H1 (cell line): ENCODE results near the gene RPS6KA4. TPM values are rescaled to one million over a fixed set of nuclear protein-coding genes. Genes with fewer than 3 reads are reported as not detected.
"Not testable (repeated sequence)": the region's sequence is repeated elsewhere in the genome, so short reads cannot be mapped to it uniquely, and the experiment has no call there.

Experiments used
- CTCF ChIA-PET: fragments of 300-600 bp; sonication (Branson Sonifier 250); formaldehyde crosslinking; loops from one replicate; lab custom pipeline; 2021; ENCODE audit not compliant: partially characterized antibody; lab: Charles Lee
- POLR2A ChIA-PET: fragments of 300-600 bp; sonication (Branson Sonifier 250); formaldehyde crosslinking; loops from one replicate; lab custom pipeline; 2021; ENCODE audit warnings: inconsistent platforms; ENCODE audit not compliant: partially characterized antibody; lab: Charles Lee
- DNase-seq, 2 experiments: peaks; one replicate each; pipeline versions ENCODE4 v3.0.0 to v3.0.0-alpha.2; 2010 to 2022; ENCODE audit warnings: low spot score in 2 of 2, low read depth in 1 of 2, mixed read lengths in 1 of 2
- FAIRE-seq: peaks from 2 replicates; lab custom pipeline; 2011; peaks lifted over from hg19 to GRCh38; lab: Jason Lieb, UNC
- H2AFZ ChIP-seq: 2 replicates; pipeline ENCODE4 v1.8.1; 2012; ENCODE audit warnings: low read length, inconsistent platforms
- H2AK5ac ChIP-seq: 2 replicates; pipeline ENCODE4 v1.6.1; 2013; ENCODE audit warnings: low read depth, low read length
- H2BK120ac ChIP-seq: replicated peaks from 2 replicates; pipeline ENCODE3; 2013; ENCODE audit warnings: low read depth, low read length, inconsistent platforms
- H2BK12ac ChIP-seq: 2 replicates; pipeline ENCODE4 v1.6.1; 2013; ENCODE audit warnings: low read depth, low read length
- H2BK15ac ChIP-seq: 2 replicates; pipeline ENCODE4 v1.6.1; 2013; ENCODE audit warnings: low read length
- H2BK20ac ChIP-seq: 2 replicates; pipeline ENCODE4 v1.6.1; 2013; ENCODE audit warnings: low read length
- H2BK5ac ChIP-seq: 2 replicates; pipeline ENCODE4 v1.6.1; 2013; ENCODE audit warnings: low read depth, low read length
- H3K14ac ChIP-seq: 2 replicates; pipeline ENCODE4 v1.6.1; 2013; ENCODE audit warnings: inconsistent platforms; ENCODE audit not compliant: insufficient read length
- H3K18ac ChIP-seq: 2 replicates; pipeline ENCODE4 v1.6.1; 2013; ENCODE audit warnings: low read length; ENCODE audit errors: extremely low read depth
- H3K23ac ChIP-seq: 2 replicates; pipeline ENCODE4 v1.6.1; 2013; ENCODE audit warnings: inconsistent platforms; ENCODE audit not compliant: insufficient read length
- H3K23me2 ChIP-seq: 2 replicates; pipeline ENCODE4 v1.6.1; 2013; ENCODE audit warnings: low read depth, low read length
- H3K27ac ChIP-seq: 2 replicates; pipeline ENCODE4 v1.6.1; 2011; ENCODE audit warnings: low read depth, low read length, inconsistent platforms
- H3K27me3 ChIP-seq, 4 experiments: replicated peaks in 1 of 4; 1 replicate in 1 of 4; 2 replicates in 3 of 4; pipeline versions ENCODE4 v1.6.1 to v1.8.1; 2011 to 2013; ENCODE audit warnings: low read length in 3 of 4, mild to moderate bottlenecking in 3 of 4, inconsistent platforms in 2 of 4, mixed read lengths in 2 of 4, moderate library complexity in 1 of 4; ENCODE audit not compliant: control insufficient read depth in 3 of 4, insufficient read depth in 3 of 4; ENCODE audit errors: extremely low read depth in 1 of 4
- H3K36me3 ChIP-seq, 4 experiments: 2 replicates each; pipeline versions ENCODE4 v1.6.1 to v1.8.1; 2011 to 2013; ENCODE audit warnings: mild to moderate bottlenecking in 4 of 4, low read length in 3 of 4, moderate library complexity in 2 of 4, control low read depth in 1 of 4, inconsistent platforms in 1 of 4; ENCODE audit not compliant: insufficient read depth in 4 of 4, control insufficient read depth in 2 of 4
- H3K4ac ChIP-seq: replicated peaks from 2 replicates; pipeline ENCODE3; 2013; ENCODE audit warnings: low read length, low read depth, mixed read lengths, inconsistent platforms; ENCODE audit not compliant: insufficient read length
- H3K4me1 ChIP-seq, 4 experiments: replicated peaks in 1 of 4; 1 replicate in 1 of 4; 2 replicates in 3 of 4; pipeline versions ENCODE4 v1.6.1 to v1.8.1; 2011 to 2013; ENCODE audit warnings: low read length in 3 of 4, inconsistent platforms in 2 of 4, mixed read lengths in 1 of 4; ENCODE audit not compliant: insufficient read depth in 4 of 4, control insufficient read depth in 3 of 4
- H3K4me2 ChIP-seq, 2 experiments: 2 replicates each; pipeline versions ENCODE4 v1.6.1 to v1.8.1; 2011 to 2013; ENCODE audit warnings: low read depth in 2 of 2, low read length in 2 of 2, control low read depth in 1 of 2, inconsistent platforms in 1 of 2, mild to moderate bottlenecking in 1 of 2; ENCODE audit not compliant: insufficient read depth in 1 of 2
- H3K4me3 ChIP-seq, 4 experiments: fragments of 200-600, 300-600 bp in 1 of 4; sonication (generic), shearing (Covaris generic), sonication (Bioruptor Twin) in 1 of 4; 2 replicates each; pipeline versions ENCODE4 v1.5.1 to v1.8.1; 2011 to 2016; ENCODE audit warnings: low read length in 4 of 4, low read depth in 3 of 4, control low read depth in 2 of 4, inconsistent platforms in 2 of 4, mild to moderate bottlenecking in 2 of 4, mixed read lengths in 1 of 4, moderate library complexity in 1 of 4; ENCODE audit not compliant: insufficient read depth in 2 of 4; ENCODE audit errors: extremely low read depth in 1 of 4
- H3K56ac ChIP-seq: replicated peaks from 2 replicates; pipeline ENCODE3; 2013; ENCODE audit warnings: low read depth, mild to moderate bottlenecking, mixed read lengths, low read length, inconsistent platforms; ENCODE audit not compliant: insufficient read length
- H3K79me1 ChIP-seq: 2 replicates; pipeline ENCODE4 v1.6.1; 2013; ENCODE audit warnings: low read depth, low read length, control low read depth
- H3K79me2 ChIP-seq, 2 experiments: 2 replicates each; pipeline versions ENCODE4 v1.6.1 to v1.8.1; 2012 to 2013; ENCODE audit warnings: low read length in 2 of 2, mild to moderate bottlenecking in 2 of 2, inconsistent platforms in 1 of 2; ENCODE audit not compliant: insufficient read depth in 2 of 2, control insufficient read depth in 1 of 2
- H3K9ac ChIP-seq, 4 experiments: replicated peaks in 1 of 4; 1 replicate in 1 of 4; 2 replicates in 3 of 4; pipeline versions ENCODE4 v1.6.1 to v1.8.1; 2011 to 2013; ENCODE audit warnings: low read depth in 3 of 4, low read length in 3 of 4, control low read depth in 2 of 4, mild to moderate bottlenecking in 2 of 4, moderate library complexity in 2 of 4, inconsistent platforms in 1 of 4; ENCODE audit errors: extremely low read depth in 1 of 4
- H3K9me3 ChIP-seq, 2 experiments: 2 replicates each; pipeline versions ENCODE4 v1.6.1 to v1.8.1; 2012 to 2013; ENCODE audit warnings: mild to moderate bottlenecking in 2 of 2, moderate library complexity in 2 of 2, control low read depth in 1 of 2, inconsistent platforms in 1 of 2, low read depth in 1 of 2, low read length in 1 of 2, mixed read lengths in 1 of 2; ENCODE audit not compliant: insufficient read depth in 2 of 2
- H4K20me1 ChIP-seq, 2 experiments: replicated peaks in 1 of 2; 2 replicates each; pipeline versions ENCODE3 to v1.8.1; 2011 to 2013; ENCODE audit warnings: inconsistent platforms in 2 of 2, low read length in 2 of 2, mild to moderate bottlenecking in 1 of 2; ENCODE audit not compliant: insufficient read depth in 2 of 2, control insufficient read depth in 1 of 2
- H4K5ac ChIP-seq: 2 replicates; pipeline ENCODE4 v1.6.1; 2013; ENCODE audit warnings: low read length, low read depth, mixed read lengths, inconsistent platforms; ENCODE audit not compliant: insufficient read length
- H4K8ac ChIP-seq: 2 replicates; pipeline ENCODE4 v1.8.0; 2013; ENCODE audit warnings: mild to moderate bottlenecking, moderate library complexity, low read length, inconsistent platforms; ENCODE audit not compliant: insufficient read depth; ENCODE audit errors: extremely low read depth
- H4K91ac ChIP-seq: replicated peaks from 2 replicates; pipeline ENCODE3; 2013; ENCODE audit warnings: low read length, mixed read lengths, inconsistent platforms; ENCODE audit not compliant: insufficient read length
- POLR2A ChIP-seq, 2 experiments: IDR thresholded peaks; 1 replicate in 1 of 2; 2 replicates in 1 of 2; pipeline ENCODE4 v1.6.1; 2011; ENCODE audit warnings: low read depth in 2 of 2, low read length in 2 of 2, mild to moderate bottlenecking in 2 of 2; ENCODE audit errors: control extremely low read depth in 1 of 2
- WGBS, 2 experiments: shearing (Covaris generic) in 1 of 2; methylation state at CpG; one replicate each; pipeline versions ENCODE4 v1.1.6 to v1.1.7; 2013 to 2015; ENCODE audit warnings: low lambda C conversion rate in 2 of 2, mixed read lengths in 2 of 2, inconsistent platforms in 1 of 2, low coverage in 1 of 2, missing lambda C conversion rate in 1 of 2; ENCODE audit not compliant: insufficient replicate concordance in 2 of 2, insufficient coverage in 1 of 2, insufficient read length in 1 of 2; ENCODE audit errors: extremely low coverage in 1 of 2, missing lambda C conversion rate in 1 of 2; 5-methylcytosine and 5-hydroxymethylcytosine counted together
- polyA plus RNA-seq, 7 experiments: library from polyadenylated mRNA; depleted of rRNA in 3 of 7; stranded (reverse) in 5 of 7; unstranded in 2 of 7; fragments of >200 nt in 5 of 7; fragments of 200-250 nt in 2 of 7; gene quantifications; 1 replicate in 5 of 7; 2 replicates in 1 of 7; 4 replicates in 1 of 7; pipeline versions ENCODE4 v1.2.1 to v1.2.3, GENCODE V29; 2011 to 2013; ENCODE audit warnings: missing spikeins in 2 of 7, mixed read lengths in 2 of 7
- total RNA-seq: library from RNA; stranded (reverse); fragmentation: NEBNext Ultra II Directional; extraction: Animal tissue kit (Norgen Biotek cat#: 25700); gene quantifications from 2 replicates; pipeline ENCODE4 v1.2.1, GENCODE V29; 2021

Gene RPS6KA4
- total and polyA plus RNA-seq, 2 of the 8 experiments (the other 6 are each of a cell fraction or from before 2014, with no cell fraction given) = 8.2 to 12.6 TPM

- 85% methylated on average over 23 of the region's 25 CpGs; no CpG with 5 or more reads in 1 of the 2 experiments for WGBS, 2 experiments
- peak in 1 of 2 experiments; percentile 21; a peak in 1 of 3 replicates for TF ChIP-seq POLR2A (IDR thresholded peaks at IDR 0.05; ENCODE audit: control extremely low read depth in 1 of 2, low read depth in 2 of 2, low read length in 2 of 2)
- TF ChIP-seq, all 59 proteins: peak for 1; not testable (repeated sequence) for 58
- H3K4me2 ChIP-seq = peak overlapping the region; percentile 60 to 75
- not testable (repeated sequence) for H3K56ac ChIP-seq, H3K79me1 ChIP-seq, H3K4me1 ChIP-seq, H3K27me3 ChIP-seq, H3K4ac ChIP-seq, H4K5ac ChIP-seq, H3K18ac ChIP-seq, FAIRE-seq, H2BK12ac ChIP-seq, H4K20me1 ChIP-seq, H2AK5ac ChIP-seq, H3K23me2 ChIP-seq, H4K8ac ChIP-seq, H3K9ac ChIP-seq, H3K23ac ChIP-seq, H3K9me3 ChIP-seq, H4K91ac ChIP-seq, H2BK5ac ChIP-seq, DNase-seq, H2BK120ac ChIP-seq, H2BK20ac ChIP-seq, H3K14ac ChIP-seq, H3K27ac ChIP-seq, H2AFZ ChIP-seq, H2BK15ac ChIP-seq
- H3K4me3 ChIP-seq = peak overlapping the region in 2 of 4 experiments; percentile 76 to 78; a peak in 4 of 8 replicates
- H3K79me2 ChIP-seq = peaks cover 0 to 20% of the 10 kb centered on the region in 2 experiments; a peak in 2 of 4 replicates
- POLR2A ChIA-PET = interaction anchor here (1.5 to 6.6 kb wide), 13 partner anchors 8 to 249 kb away, joined by 3 to 61 read pairs (median 11); partner anchors contain the start of genes ESRRA, NUDT22, STIP1 and TRPT1
- peaks cover under 1 to 18% (median 13%) of the 10 kb centered on the region in 4 experiments; a peak in 7 of 8 replicates for H3K36me3 ChIP-seq
- CTCF ChIA-PET = interaction anchor here (1.2 to 20.8 kb wide), 5 partner anchors 15 to 332 kb away, joined by 3 to 614 read pairs (median 6); partner anchors contain the start of genes BAD, CATSPERZ and CCDC88B
These were observed 43.1 kb upstream of the RPS6KA4 start for GRCh38 chr11:64315667-64316526.
